GM21529 (cell line): ENCODE measurements around the gene SUN5.

Experiments used
- ATAC-seq: cut with Tn5 transposase; IDR thresholded peaks from one replicate; pipeline ENCODE4 v1.9.1; 2021; ENCODE audit not compliant: unreplicated experiment

SUN5 gene

DNA sequence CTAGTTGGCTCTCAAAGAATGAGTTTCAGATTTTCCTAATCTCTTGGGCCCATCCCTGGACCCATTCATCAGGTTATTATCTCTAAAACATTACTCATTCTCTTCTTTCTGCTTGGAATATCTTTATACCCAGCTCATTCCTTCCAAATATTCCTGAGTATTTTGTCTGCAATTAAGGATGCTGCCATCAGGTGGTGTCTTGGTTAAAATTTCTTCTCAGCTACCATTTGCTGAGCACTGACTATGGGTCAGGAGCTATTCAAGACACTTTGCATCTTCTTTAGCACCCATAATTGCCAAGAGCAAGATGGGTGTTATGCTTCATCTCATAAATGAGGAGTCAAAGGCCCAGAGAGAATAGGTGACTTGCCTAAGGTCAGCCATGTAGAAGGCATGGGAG lies 8.4 kb downstream of the SUN5 start:
- ATAC-seq: no peak

DNA sequence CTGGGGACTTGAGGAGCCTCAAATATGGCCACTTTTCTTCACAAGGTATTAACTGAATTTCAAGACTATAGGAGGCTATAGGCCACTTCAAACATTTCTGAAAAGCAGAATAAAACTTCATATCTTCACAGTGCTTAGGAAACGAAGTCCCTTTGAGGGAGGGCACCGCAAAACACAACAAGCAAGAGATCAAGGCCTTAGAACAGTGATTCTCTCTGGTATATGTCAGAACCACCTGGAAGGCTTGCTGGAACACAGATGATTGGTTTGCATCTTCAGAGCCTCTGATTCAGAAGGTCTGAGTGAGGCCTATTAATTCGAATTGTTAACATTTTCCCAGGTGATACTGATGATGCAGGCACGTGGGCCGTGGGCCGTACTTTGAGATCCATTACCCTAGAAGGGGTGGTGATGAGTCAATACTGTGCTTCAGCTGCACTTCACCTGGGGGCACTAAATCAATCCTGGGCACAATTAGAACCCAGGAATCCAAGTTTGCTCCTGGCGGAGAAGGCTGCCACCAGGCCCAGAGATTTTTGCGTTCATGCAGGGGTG lies 10.7 kb downstream of the SUN5 start:
- no peak for ATAC-seq

DNA sequence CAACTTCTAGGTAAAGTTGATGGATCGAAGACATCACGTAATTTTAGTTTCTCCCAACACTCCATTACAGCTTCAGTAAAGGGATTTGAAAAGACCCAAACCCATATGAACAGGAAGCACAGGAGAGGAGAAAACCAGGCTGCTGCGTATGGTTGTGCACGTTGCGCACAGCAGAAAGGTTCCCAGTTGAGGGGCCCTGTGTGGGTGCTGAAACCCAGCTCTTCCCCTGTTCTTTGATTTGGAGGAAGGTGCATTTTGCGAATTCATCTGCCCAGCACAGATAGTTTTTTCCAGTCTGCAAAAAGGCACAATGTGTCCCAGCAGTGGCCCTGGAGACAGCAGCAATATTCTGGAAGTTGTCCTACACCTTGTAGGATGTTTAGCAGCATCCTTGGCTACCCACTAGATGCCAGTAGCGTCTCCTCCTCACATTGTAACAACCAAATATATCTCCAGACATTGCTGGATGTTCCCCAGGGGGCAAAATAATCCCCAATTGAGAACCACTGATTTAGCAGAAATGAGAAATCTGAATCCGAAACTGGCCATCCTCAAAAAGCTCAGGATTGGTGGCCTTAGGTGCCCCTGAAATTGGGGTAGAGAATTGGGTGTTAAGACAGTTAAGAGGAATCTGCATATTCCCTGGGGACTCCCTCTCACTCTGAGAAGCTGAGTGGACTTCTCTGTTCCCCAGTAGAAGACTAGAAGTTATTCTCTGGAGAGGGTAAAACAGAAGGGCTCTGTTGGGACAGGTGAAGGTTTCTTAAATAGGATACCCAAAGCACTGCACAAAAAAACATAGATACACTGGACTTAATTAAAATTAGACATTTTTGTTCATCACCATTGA lies 12.2 kb downstream of the SUN5 start:
- no peak for ATAC-seq

DNA sequence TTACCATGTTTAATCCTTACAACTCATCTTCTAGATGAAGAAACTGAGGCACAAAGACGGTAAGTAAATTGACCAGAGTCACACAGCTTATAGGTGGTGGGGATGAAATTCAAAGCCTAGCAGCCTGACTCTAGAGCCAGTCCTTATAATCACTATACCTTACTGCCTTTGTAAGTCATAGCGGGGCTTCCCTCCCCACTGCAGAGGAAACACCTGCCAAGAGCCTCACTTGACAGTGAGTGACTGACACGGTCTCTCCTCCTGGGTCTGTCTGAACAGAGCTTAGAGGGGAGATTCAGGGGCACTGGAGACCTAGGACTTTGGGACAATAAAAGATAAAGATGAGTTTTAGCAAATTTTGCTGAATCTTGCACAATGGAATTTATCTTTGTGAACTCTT lies 12.8 kb downstream of the SUN5 start:
- no peak for ATAC-seq

DNA sequence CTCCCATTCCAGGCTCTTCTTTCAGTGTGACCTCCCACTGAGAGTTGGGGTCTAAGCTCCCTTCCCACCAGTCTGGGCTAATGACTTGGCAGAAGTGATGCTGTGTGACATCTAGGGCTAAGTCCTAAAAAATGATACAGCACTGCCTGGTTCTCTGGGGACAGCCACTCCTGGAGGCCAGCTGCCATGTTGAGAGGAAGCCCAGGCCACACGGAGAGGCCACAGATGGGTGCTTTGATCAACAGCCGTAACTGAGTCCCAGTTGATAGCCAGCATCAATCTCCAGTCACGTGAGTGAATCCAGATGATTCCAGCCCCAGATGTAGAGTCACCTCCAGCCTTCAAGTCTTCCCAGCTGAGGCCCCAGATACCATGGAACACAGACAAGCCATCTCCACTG lies 13.8 kb downstream of the SUN5 start:
- no peak for ATAC-seq

DNA sequence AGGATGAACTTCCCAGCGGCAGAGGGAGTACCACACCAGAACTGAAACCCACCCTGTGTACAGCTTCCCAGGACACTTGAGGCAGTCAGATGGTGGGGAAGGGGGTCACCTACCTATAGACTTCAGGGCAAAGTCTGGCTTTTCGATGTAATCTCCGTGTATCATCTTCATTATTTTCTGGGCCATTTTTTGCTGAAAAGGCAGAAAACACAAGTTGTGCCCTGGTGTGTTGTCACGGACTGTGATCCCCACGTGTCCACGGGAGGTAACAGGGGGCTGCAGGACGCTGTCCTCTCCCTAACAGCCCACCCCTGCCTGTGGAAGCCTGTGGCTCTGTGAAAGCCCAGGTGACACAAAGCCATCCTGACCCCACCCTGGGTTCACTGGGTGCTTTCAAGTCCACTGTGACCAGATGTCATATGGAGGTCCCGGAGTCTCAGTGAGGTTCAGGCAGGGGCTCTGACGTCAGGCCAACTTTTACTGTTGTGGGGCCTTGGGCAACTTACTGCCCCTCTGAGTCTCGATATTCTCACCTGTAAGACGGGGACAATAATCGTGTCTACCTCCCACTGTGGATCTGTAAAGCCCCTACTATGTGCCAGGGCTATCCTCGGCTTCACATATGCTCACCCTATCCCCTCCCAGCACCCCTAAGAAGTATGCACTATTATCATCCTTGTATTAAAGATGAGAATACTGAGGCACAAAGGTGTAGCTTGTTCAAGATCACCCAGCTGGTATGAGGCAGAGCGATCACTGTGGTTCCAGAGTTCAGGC lies 14.5 kb downstream of the SUN5 start:
- ATAC-seq: no peak

DNA sequence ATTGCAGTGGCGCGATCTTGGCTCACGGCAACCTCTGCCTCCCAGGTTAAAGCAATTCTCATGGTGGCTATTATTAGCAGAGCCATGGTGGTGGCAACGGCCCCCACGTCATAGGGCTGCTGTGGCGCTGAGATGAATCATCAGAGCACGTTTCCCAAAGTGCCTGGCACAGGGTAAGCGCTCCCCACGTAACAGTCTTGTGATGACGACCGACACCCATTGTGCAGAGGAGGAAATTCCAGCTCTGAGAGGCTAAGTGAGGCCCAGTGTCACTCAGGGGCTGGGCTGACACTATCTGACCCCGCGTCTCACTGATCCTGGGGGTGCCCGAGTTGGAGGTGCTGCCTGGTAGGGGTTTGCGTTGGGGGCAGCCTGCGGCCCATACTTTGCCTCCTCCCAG lies 16.2 kb downstream of the SUN5 start:
- ATAC-seq: no peak

DNA sequence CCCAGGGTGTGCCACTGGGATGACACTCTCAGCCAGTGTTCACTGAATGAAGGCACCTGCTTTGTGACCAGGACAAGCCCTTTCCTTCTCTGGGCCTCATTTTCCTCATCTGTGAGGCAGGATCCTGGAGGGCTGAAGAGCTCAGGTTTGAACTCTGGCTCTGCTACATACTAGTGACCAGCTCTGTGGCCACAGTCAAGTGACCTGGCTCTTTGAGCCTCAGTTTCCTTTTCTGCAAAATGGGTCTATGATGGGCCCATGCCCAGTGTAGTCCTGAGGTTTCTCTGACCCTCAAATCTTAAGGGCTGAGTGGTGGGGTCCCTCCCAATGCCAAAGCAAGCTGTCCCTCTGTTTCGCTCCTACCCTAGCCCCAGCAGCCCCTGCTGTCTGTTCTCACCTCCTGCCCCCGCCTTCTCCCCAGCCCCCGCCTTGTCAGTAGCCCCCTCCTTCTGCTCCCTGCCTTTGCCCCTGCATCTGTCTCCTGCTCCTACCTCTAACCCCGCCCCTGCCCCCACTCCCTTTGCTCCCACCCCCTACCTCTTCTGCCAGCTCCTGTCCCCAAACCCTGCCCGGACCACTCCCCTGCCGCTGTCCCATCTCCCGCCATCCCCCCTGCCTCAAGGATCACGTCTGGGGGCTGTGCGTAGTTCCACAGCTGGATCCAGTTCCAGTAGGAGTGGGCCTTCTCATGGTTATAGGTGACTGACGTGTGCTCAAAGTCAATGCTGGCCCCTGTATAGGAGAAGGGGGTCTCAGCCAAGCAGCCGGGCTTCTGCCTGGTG lies 17.0 kb downstream of the SUN5 start:
- ATAC-seq: no peak

DNA sequence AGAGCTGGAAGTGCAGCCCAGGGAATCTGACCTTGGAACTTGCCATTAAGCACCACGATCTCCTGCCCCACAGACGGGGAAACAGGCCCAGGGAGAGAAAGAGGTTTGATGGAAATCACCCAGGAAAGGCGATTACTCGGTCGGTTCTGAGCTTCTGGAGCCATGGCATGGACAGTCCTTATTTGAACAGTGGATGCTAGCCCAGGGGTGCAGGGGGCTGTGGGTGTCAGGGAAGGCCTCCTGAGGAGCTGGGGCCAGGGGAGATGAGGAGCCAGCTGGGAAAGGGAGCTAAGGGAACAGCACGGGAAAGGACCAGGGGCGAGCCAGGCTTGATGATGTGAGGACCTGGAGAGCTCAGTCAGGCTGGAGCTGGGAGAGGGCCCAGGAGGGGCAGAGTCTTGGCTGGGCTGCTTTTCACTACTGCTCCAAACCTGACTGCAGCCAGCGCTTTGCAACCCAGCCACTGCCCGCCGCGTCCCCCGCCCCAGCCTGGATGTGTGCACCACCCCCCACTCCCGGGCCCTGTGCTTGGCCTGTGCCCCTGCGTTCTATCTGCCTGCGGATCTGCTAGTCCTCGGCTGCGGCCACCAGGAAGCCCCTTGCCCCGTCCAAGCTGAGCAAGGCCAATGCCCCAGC lies 17.8 kb downstream of the SUN5 start:
- no peak for ATAC-seq

DNA sequence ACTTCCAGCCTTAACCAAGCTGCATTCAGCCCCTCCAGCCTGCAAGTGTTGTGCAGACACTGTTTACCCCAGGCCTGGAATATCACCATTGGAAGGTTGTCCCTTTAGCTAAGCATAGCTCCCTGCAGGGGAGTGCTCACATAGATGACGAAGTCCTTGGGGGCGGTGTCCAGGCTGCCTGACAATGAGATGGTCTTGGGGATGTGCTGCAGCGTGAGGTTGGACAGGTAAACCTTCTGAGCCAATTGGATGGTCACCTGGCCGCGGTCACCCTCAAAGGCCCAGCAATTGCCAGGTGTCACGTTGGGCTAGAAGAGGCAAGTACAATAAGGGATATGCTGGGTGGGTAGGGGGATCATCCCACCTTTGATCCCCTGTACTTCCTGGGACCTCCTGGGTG lies 18.6 kb downstream of the SUN5 start:
- ATAC-seq: no peak

DNA sequence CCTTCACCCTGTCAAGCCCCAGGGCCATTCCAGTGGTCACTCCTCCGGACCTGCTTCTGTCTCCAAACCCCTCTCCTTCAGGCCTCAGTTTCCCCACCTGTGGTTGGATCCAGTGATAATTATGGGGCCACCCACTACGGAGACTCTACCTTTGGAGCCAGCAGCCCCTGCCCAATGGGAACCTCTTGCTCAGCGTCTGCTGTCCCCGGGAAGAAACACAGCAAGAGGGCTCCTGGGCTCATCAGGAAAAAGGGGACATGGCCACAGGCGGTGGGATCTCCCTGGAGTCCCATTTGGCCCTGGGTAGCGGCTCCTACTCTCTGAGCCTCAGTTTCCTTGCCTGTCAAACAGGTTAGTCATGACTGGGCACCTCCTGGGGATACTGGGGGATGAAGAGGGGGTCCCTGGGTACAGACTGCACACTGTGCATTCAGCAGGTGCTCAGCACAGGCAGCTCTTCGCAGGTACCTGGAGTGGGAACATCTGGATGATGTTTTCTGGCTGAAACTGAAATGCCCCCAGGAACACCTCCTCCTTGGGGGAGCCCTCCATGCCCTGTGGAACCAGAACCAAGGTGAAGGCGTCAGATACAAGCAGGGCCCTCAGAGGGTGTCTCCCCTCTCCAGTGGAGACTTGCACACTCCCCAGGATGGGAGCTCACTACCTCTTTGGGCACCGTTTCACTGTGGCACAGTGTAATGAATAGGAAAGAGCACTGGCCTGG lies 19.4 kb downstream of the SUN5 start:
- no peak for ATAC-seq

DNA sequence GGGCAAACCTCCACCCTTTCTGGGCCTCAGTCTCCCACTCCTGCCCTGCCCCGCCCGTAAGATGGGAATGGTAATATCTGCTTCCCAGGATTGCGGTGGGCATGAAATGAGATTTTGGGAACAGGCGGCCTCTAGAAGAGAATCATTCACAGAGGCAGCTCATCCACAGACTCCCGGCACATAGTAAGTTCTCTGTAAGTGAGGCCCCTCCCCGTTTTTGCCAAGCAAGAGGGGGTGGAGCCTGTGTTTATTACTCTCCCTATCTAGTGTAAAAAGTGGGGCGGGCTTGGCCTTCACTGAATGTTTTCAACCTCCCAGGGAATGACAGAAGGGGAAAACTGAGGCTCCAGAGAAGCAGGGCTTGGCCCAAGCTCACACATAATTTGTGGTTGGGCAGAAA lies 20.0 kb downstream of the SUN5 start:
- no peak for ATAC-seq

DNA sequence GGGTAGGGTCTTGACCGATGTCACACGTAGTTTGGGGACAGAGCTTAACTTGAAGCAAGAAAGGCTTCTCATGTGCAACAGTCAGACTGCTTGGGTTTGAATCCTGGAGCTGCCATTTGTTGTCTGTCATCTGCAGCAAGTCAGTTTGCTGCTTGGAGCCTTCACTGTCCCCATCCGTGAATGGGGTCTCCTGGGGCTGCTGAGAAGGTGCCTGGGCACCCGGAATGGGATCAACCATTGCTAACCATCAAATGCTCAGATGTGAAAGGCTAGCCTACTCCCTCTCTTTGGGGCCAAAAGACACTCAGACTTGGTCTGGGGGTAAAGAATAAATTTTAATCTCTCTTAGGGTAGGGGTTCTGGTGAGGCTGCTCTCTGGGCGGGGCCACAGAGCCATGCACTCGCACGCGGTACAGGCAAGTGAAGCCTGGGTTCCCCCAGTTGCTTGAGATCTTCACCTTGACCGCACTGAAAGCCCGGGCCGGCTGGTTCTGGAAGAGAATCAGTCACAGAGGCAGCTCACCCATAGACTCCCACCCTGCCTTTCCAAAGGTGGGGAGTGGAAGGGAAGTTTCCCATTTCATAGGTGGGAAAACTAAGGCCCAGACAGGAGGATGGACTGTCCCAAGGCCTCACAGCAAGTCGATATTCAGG lies 20.6 kb downstream of the SUN5 start:
- ATAC-seq: no peak

DNA sequence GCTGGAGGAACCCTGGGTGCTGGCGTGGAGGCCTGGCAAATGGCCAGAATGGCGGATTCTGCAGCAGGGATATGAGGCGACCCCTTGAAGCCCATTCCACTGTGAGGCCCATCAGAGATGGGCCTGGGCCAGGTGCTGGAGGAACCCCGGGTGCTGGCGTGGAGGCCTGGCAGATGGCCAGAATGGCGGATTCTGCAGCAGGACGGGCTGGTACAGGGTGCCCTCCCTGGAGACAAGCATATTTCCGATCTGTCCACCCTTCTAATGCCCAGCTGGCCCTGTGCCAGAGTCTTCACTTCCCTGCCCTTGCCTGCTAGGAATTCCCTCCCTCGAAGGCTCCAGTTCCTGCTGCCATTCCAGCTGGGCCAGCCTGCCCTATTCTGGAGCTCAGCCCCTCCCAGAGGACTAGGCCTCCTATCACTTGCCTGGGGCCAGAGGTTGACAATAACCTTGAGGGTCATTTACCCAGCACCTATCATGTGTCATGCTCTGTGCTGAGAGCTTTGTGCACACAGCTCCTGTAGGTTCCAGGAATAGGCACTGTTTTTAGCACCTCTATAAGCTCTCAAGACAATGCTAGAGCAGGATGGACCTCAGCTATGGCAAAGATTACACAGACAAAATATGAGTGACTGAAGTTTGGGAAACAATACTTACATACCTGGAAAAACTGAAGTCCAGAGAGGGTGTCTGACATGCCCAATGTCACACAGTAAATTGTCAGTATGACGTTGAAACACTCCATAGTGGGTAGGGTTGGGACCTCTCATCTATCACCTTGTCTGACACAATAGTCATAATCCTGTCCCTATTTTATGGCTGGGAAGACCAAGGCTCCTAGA lies 21.4 kb downstream of the SUN5 start:
- ATAC-seq: no peak

DNA sequence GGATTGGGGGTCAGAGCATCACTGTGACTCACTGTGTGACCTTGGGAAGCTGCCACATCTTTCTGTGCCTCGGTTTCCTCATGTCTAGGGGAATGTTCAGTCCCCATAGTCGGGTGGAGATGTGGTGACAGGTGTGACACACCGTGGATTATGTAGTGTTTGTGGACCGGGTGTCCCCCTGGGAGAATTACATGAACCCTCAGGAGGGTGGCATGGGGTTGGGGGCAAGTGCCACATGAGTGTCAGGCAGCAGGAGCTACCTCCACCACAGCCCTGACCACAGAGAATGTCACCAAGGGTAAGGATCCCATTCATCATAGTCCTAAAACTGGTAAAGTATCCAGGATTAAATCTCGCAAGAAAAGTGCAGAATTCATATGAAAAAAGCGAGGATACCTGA lies 23.2 kb downstream of the SUN5 start:
- ATAC-seq: no peak

DNA sequence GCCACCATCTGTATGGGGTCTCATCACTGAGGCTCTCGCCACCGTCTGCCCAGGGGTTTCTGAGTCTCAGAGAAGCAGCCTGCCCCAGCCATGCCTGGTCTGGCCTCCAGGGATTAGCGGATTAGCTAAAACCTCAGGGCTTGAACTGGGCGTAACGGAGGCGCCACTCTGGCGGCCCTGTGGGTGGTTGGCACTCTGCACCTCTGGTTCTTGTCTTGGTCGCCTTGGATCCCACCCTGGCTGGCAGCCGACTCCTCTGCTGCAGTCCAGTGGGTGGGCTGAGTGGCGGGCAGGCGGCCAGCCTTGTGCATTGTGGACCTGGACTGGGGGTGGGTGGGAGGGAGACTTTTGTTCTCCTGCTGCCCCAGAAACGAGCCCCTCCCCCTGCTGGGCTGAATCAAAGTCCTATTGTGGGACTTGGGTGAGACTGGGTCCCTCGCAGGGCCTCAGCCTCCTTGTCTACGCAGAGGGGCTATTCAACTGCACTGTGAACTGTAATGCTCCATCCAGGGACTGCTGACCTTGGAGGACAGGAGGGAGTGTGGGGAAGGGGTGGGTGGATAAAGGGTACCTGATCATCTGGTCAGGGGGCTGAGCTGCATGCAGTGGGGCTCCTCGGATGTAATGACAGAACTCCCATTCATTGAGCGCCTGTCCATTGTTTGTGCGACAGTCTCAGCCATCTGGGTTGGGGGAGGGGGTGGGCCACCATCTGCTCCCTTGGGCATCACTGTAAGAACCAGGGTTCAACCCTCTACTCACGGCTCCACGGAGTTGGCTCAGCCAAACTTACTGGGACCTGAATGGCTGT lies 23.9 kb downstream of the SUN5 start:
- no peak for ATAC-seq

DNA sequence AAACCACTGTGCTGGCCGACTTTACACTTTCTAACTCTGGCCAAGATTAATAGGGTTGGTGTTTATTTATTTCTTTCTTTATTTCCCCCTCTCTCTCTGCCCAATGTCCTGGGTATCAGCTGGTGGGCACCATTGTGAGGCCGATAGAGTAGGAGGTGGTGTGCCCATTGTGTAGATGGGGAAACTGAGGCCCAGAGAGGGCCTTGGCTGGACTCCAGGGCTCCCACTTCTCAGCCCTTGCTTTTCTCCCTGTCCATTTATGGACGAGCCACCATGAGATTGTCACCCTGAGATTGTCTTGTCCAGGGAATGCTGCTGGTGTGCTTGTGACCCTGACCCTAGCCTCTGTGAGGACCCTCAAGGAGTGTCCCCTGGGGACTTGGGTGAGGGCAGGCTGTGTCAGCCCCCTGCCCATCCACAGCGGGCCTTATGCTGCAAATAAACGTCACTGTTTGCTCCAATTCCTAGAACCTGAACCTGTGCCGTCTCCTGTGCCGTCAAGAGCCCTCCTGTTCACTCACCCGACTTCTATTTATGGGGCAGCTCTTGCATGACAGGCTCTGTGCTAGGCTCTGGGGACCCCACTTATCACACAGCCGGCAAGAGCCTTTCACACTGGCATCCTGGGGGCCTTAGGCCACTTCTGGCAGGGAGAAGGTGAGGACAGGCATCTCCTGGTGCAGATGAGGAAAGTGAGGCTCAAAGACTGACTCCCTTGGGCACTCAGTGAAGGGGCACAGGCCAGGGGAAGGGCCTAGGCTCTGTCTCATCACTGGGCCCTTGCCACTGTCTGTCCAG lies 24.8 kb downstream of the SUN5 start:
- ATAC-seq: no peak
